Hematopoietic multipotent progenitor cell (in vitro differentiated cells): ENCODE data around the gene C19orf85. TPM values are rescaled to one million over a fixed set of nuclear protein-coding genes. Genes with fewer than 3 reads are reported as not detected.
"Not testable (repeated sequence)": the region's sequence is repeated elsewhere in the genome, so short reads cannot be mapped to it uniquely, and the experiment has no call there.

Experiments
- DNase-seq, 3 donors: peaks; one replicate each; pipeline ENCODE4 v3.0.0-alpha.2; 2011 to 2015; ENCODE audit warnings: low read depth in 2 of 3, low spot score in 2 of 3
- total RNA-seq: library from RNA; depleted of rRNA; stranded (reverse); fragments of >200 nt; gene quantifications from one replicate; pipeline ENCODE4 v1.2.3, GENCODE V29; 2012

Gene C19orf85
- total RNA-seq, result not detected

- no peak for DNase-seq
These were observed at the start of gene C19orf85 for GRCh38 chr19:55464662-55465054. TSS of gene C19orf85 (minus strand) at chr19:55464751. CDS start at chr19:55464554, 197 bp downstream.

GRCh38 chr19:55508120-55508519, 43.6 kb upstream of the C19orf85 start:
- DNase-seq, result no peak

- no peak for DNase-seq
These were observed 40.4 kb upstream of the C19orf85 start for GRCh38 chr19:55504981-55505380.

GRCh38 chr19:55504252-55504603, 39.7 kb upstream of the C19orf85 start:
- DNase-seq, result no peak

- DNase-seq, result peak; percentile 93 to 96 (median 94)
These were observed 39.1 kb upstream of the C19orf85 start for GRCh38 chr19:55503502-55504251.

- DNase-seq, result no peak
These were observed 38.6 kb upstream of the C19orf85 start for GRCh38 chr19:55503157-55503501.

GRCh38 chr19:55502197-55502952, 37.8 kb upstream of the C19orf85 start:
- no peak for DNase-seq

GRCh38 chr19:55500368-55500952, 35.9 kb upstream of the C19orf85 start:
- DNase-seq, result no peak

GRCh38 chr19:55498246-55498840, 33.8 kb upstream of the C19orf85 start:
- no peak for DNase-seq

GRCh38 chr19:55497763-55498162, 33.2 kb upstream of the C19orf85 start:
- DNase-seq, result no peak

- not testable (repeated sequence) for DNase-seq
These were observed 32.3 kb upstream of the C19orf85 start for GRCh38 chr19:55496820-55497219.

- no peak for DNase-seq
These were observed 31.2 kb upstream of the C19orf85 start for GRCh38 chr19:55495646-55496349.

- no peak for DNase-seq
These were observed 29.7 kb upstream of the C19orf85 start for GRCh38 chr19:55494172-55494761.

GRCh38 chr19:55493645-55494171, 29.2 kb upstream of the C19orf85 start:
- DNase-seq, result no peak

- DNase-seq, result no peak
These were observed 28.6 kb upstream of the C19orf85 start for GRCh38 chr19:55493052-55493644.

GRCh38 chr19:55492362-55492944, 27.9 kb upstream of the C19orf85 start:
- no peak for DNase-seq

GRCh38 chr19:55491546-55492360, 27.2 kb upstream of the C19orf85 start:
- no peak for DNase-seq
